HL-60 (cell line): Measurements from ENCODE around the gene TBC1D23.

Experiments
- POLR2AphosphoS5 ChIP-seq: IDR thresholded peaks from 2 replicates; pipeline ENCODE4 v1.6.1; 2012; ENCODE audit warnings: low read depth
- SPI1 ChIP-seq: IDR thresholded peaks from 2 replicates; pipeline ENCODE4 v1.6.1; 2012; ENCODE audit warnings: low read depth, mild to moderate bottlenecking, borderline replicate concordance
- TF ChIP-seq, protein P1 (sequence below): IDR thresholded peaks from one replicate; pipeline ENCODE4 v1.5.1; 2011; ENCODE audit warnings: low read length, control low read depth, inconsistent platforms; ENCODE audit not compliant: insufficient read depth

DNA sequence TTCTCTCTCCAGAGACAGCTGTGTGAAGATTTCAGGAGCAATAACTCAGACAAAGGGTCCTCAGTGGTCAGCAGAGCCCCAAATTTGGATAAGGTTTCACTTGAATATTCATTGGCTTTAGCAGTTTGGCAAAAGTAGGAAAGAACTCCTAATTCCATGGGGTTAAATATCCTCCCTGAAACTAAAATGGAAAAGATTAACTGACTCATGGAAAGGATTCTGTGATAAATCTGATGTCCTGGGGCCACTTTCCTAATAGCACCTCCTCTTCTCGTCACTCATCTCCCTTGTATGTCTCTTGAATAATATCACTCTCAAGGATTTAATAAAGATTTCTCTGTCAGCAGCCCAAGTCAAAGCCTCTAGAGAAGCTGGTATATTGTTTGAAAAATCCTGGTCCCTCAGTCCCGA, 33.3 kb upstream of the TBC1D23 start:
- TF ChIP-seq, protein P1, sequence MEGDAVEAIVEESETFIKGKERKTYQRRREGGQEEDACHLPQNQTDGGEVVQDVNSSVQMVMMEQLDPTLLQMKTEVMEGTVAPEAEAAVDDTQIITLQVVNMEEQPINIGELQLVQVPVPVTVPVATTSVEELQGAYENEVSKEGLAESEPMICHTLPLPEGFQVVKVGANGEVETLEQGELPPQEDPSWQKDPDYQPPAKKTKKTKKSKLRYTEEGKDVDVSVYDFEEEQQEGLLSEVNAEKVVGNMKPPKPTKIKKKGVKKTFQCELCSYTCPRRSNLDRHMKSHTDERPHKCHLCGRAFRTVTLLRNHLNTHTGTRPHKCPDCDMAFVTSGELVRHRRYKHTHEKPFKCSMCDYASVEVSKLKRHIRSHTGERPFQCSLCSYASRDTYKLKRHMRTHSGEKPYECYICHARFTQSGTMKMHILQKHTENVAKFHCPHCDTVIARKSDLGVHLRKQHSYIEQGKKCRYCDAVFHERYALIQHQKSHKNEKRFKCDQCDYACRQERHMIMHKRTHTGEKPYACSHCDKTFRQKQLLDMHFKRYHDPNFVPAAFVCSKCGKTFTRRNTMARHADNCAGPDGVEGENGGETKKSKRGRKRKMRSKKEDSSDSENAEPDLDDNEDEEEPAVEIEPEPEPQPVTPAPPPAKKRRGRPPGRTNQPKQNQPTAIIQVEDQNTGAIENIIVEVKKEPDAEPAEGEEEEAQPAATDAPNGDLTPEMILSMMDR, result no peak
- no peak for TF ChIP-seq SPI1
- no peak for TF ChIP-seq POLR2AphosphoS5
